ENCODE data around the gene TESPA1. TPM values are rescaled to one million over a fixed set of nuclear protein-coding genes. Genes with fewer than 3 reads are reported as not detected.

Gene TESPA1
- total and polyA plus RNA-seq, 2 of the 8 experiments (the other 6 are each of a cell fraction or from before 2014, with no cell fraction given), result not detected

GRCh38 chr12:54949073-54949711 is 35.4 kb downstream of the TESPA1 start:
- Histone ChIP-seq H2BK120ac (replicated peaks; ENCODE audit: low read depth, low read length) (no peak overlapping the region), H2AK5ac (ENCODE audit: low read depth, low read length) (no peak overlapping the region), H3K18ac (ENCODE audit: extremely low read depth, low read length) (no peak overlapping the region), H3K56ac (replicated peaks; ENCODE audit: insufficient read length, low read depth, low read length) (no peak overlapping the region), H4K20me1 (replicated peaks in 1 of 2; ENCODE audit: control insufficient read depth in 1 of 2, insufficient read depth in 2 of 2, low read length in 2 of 2) (no peaks in the 10 kb centered on the region), H3K4ac (replicated peaks; ENCODE audit: insufficient read length, low read depth, low read length) (no peak overlapping the region), H3K27me3 (replicated peaks in 1 of 4; ENCODE audit: control insufficient read depth in 3 of 4, extremely low read depth in 1 of 4, insufficient read depth in 3 of 4, low read length in 3 of 4) (no peaks in the 10 kb centered on the region), H3K9me3 (ENCODE audit: insufficient read depth in 2 of 2, low read depth in 1 of 2, low read length in 1 of 2) (no peaks in the 10 kb centered on the region), H3K23me2 (ENCODE audit: low read depth, low read length) (no peaks in the 10 kb centered on the region; the same call in 1 of the 2 replicates), H3K4me2 (ENCODE audit: insufficient read depth in 1 of 2, low read depth in 2 of 2, low read length in 2 of 2) (no peak overlapping the region), H3K14ac (ENCODE audit: insufficient read length) (no peak overlapping the region), H3K36me3 (ENCODE audit: control insufficient read depth in 2 of 4, insufficient read depth in 4 of 4, low read length in 3 of 4) (no peaks in the 10 kb centered on the region), H3K79me1 (ENCODE audit: low read depth, low read length) (no peaks in the 10 kb centered on the region), H2BK20ac (ENCODE audit: low read length) (no peak overlapping the region), H3K79me2 (ENCODE audit: control insufficient read depth in 1 of 2, insufficient read depth in 2 of 2, low read length in 2 of 2) (no peaks in the 10 kb centered on the region), H3K4me1 (replicated peaks in 1 of 4; ENCODE audit: control insufficient read depth in 3 of 4, insufficient read depth in 4 of 4, low read length in 3 of 4) (no peaks in the 10 kb centered on the region; a peak in 1 of 7 replicates), H4K8ac (ENCODE audit: extremely low read depth, insufficient read depth, low read length) (no peak overlapping the region), H2AFZ (ENCODE audit: low read length) (no peak overlapping the region), H3K9ac (replicated peaks in 1 of 4; ENCODE audit: extremely low read depth in 1 of 4, low read depth in 3 of 4, low read length in 3 of 4) (no peak overlapping the region), H4K5ac (ENCODE audit: insufficient read length, low read depth, low read length) (no peak overlapping the region), H4K91ac (replicated peaks; ENCODE audit: insufficient read length, low read length) (no peak overlapping the region), H3K4me3 (ENCODE audit: extremely low read depth in 1 of 4, insufficient read depth in 2 of 4, low read depth in 3 of 4, low read length in 4 of 4) (no peak overlapping the region), H2BK12ac (ENCODE audit: low read depth, low read length) (no peak overlapping the region), H2BK5ac (ENCODE audit: low read depth, low read length) (no peak overlapping the region), H3K27ac (ENCODE audit: low read depth, low read length) (no peak overlapping the region), H2BK15ac (ENCODE audit: low read length) (no peak overlapping the region), H3K23ac (ENCODE audit: insufficient read length) (no peak overlapping the region)
- POLR2A ChIA-PET (ENCODE audit: partially characterized antibody), result no interaction called here
- CTCF ChIA-PET (ENCODE audit: partially characterized antibody), result interaction anchor here (0.6 to 1.3 kb wide), 4 partner anchors 8 to 361 kb away, joined by 3 to 7 read pairs (median 4); no protein-coding TSS in a partner anchor
- whole genome bisulfite sequencing, 2 experiments (ENCODE audit: extremely low coverage in 1 of 2, insufficient coverage in 1 of 2, insufficient read length in 1 of 2, insufficient replicate concordance in 2 of 2, low coverage in 1 of 2, low lambda C conversion rate in 2 of 2, missing lambda C conversion rate in 1 of 2), result 92% methylated on average over 2 of the region's 2 CpGs; no CpG with 5 or more reads in 1 of the 2 experiments
- no peak for FAIRE-seq
- no peak for DNase-seq (ENCODE audit: low read depth in 1 of 2, low spot score in 2 of 2)
- TF ChIP-seq CTBP2 (IDR thresholded peaks at IDR 0.05; ENCODE audit: borderline replicate concordance, insufficient read depth, insufficient read length, low read length) (no peak), TBP (IDR thresholded peaks at IDR 0.05; ENCODE audit: low read depth, low read length) (no peak)
